Cardiac fibroblast (primary cell): ENCODE results near the gene PODN.

Experiments used
- DNase-seq, 2 donors: peaks; one replicate each; pipeline versions ENCODE4 v3.0.0 to v3.0.0-alpha.2; 2010; ENCODE audit warnings: low read depth in 2 of 2
- H3K4me3 ChIP-seq, 2 donors: replicated peaks in 1 of 2; 1 replicate in 1 of 2; 2 replicates in 1 of 2; pipeline ENCODE4 v1.5.1; 2011; ENCODE audit warnings: low read depth in 2 of 2, low read length in 2 of 2, mild to moderate bottlenecking in 2 of 2, moderate library complexity in 1 of 2
- TF ChIP-seq, protein P1 (sequence below): IDR thresholded peaks from one replicate; pipeline ENCODE4 v1.5.1; 2011; ENCODE audit warnings: low read depth, mild to moderate bottlenecking, low read length, inconsistent platforms

The PODN gene

DNA sequence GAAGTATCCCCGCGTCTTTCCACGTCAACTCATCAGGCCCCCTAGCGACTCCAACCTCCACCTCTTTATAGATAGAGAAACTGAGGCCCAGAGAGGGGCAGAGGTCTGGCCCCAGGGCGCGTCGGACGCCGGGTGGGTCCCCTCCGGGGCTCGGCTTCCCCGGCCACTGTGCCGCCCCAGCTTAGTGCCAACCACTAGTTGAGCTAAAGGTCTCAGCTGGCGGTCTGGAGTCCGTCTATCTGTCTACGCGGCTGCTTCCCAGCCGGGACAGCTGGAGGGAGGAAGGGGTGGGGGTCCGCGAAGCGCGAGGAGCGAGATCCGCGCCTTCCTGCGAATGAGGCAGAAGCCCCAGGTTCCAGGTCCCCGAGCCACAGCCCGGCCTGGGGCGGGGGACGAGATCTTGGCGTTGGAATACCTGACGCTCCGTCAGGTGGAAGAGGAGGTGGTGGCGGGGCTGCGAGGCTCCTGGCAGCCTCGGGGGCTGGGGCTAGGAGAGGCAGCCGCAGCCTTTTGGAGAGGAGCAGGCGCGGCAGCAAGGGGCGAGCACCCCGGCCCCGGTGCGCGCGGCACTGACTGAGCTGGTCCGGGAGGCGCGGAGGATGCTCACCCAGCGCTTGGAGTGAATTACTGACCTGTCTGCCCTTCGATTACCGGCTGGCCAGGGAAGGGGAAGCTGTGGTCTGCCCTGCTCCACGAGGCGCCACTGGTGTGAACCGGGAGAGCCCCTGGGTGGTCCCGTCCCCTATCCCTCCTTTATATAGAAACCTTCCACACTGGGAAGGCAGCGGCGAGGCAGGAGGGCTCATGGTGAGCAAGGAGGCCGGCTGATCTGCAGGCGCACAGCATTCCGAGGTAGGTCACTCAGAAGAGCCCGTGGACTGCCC, 937 bp downstream of the PODN start:
- no peak for DNase-seq
- TF ChIP-seq, protein P1, sequence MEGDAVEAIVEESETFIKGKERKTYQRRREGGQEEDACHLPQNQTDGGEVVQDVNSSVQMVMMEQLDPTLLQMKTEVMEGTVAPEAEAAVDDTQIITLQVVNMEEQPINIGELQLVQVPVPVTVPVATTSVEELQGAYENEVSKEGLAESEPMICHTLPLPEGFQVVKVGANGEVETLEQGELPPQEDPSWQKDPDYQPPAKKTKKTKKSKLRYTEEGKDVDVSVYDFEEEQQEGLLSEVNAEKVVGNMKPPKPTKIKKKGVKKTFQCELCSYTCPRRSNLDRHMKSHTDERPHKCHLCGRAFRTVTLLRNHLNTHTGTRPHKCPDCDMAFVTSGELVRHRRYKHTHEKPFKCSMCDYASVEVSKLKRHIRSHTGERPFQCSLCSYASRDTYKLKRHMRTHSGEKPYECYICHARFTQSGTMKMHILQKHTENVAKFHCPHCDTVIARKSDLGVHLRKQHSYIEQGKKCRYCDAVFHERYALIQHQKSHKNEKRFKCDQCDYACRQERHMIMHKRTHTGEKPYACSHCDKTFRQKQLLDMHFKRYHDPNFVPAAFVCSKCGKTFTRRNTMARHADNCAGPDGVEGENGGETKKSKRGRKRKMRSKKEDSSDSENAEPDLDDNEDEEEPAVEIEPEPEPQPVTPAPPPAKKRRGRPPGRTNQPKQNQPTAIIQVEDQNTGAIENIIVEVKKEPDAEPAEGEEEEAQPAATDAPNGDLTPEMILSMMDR, result no peak
- peak overlapping the region; percentile 59 to 78 for H3K4me3 ChIP-seq

DNA sequence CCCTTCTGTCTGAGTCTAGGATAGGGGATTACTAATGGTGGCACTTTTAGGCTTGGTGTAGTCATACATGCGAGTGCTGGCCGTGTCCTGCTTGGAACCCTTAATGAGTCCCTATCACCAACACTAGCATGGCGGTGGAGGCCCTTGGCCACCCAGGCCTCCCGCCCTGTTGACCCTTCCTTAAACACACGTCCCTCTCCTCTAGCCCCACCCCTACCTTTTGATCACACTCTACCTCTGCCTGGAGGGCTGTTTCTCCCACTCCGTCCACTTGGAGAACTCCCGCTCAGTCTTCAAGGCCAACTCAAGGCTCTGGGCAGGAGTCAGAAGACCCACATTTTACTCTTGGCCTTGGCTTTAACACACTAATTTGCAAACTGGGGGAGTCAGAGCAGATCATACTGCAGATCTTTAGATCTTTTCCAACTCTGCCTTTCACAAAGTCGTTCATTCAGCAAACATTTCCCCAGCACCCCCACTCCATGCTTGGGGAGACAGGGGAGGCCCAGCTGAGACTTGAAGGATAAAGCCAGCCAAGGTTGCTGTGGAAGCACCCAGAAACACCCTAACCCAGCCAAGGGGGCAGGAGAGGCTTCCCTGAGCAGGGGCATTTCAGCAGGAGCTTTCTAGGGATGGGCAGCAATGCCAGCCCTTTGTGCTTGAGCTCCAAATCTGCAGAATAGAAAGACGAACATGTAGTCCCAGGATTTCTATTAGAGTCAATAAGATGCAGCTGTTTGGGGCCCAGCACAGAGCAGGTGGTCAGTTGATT, 1.9 kb downstream of the PODN start:
- TF ChIP-seq, protein P1, result no peak
- no peak overlapping the region for H3K4me3 ChIP-seq
- no peak for DNase-seq

DNA sequence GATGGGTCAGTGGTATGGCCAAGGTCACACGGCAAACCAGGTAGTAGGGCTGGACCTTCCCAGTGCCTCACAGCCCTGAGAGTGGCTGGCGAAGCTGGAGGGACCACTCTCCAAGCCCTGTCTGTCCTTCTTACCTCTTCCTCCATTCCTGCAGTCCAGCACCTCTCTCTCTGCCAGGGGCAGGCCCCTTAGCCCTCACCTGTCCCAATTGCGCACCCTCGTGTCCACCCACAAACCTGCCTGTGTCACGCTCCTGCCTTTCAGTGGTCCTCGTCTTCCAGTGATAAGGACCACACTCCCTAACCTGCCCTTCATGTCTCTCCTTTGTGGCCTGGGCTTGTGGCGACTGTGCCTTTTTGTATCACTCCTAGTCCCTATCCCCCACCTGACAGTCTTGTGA, 3.4 kb downstream of the PODN start:
- no peak for DNase-seq
- TF ChIP-seq, protein P1, result no peak
- H3K4me3 ChIP-seq, result no peak overlapping the region

DNA sequence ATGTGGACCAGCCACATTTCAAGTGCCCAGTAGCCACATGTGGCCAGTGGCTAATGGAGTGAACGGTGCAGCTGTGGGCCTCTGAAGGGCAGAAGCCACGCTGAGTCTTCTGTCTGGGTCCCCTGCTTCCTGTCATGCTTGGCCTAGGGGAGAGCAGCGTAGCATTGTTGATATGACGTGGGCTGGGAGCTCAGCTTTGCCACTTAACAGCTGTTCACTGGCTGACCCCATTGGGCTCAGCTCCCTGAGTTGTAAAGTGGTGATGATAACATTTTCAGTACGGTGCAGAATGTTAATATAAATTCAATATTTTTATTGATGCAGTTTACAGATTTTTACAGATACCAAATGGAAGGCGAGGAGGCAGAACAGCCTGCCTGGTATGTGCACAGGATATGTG, 4.5 kb downstream of the PODN start:
- no peak overlapping the region for H3K4me3 ChIP-seq
- TF ChIP-seq, protein P1, result no peak
- no peak for DNase-seq

DNA sequence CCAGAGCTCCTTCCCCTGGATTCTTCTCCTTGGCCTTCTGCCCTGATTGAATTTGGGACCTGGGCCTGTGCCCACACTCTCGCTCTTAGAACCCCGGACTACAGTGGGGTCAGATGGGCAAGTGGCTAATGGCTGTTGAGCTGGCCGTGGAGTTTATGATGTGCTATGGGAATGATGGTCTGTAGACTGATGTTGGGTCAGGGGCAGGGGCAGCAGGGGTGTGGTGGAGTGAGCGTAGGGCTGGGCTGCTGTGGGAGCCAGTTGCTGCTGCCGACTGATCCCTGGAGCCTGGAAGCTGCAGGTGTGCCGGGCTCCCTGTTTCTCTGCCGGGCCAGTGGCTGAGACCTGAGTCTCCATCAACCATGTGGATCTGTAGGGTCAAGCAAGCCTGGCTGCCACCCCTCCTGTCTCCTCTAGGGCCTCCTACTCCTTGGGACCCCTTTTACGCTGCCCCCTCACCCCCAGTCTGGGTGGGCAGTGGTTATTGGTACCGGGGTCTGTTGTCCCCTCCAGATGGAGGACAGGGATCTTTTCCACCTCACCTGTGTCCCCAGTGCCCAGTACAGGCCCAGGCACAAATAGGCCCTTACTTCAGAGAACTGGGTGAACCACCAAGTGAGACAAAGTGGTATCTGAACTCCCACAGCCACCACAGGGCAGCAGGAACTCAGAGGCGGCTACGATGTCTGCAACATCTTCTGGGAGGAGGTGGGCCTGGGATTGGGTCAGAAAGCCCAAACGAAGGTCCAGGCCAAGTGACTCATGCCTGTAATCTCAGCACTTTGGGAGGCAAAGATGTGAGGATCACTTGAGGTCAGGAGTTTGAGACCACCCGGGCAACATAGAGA, 5.1 kb downstream of the PODN start:
- no peak overlapping the region for H3K4me3 ChIP-seq
- DNase-seq, result no peak
- TF ChIP-seq, protein P1, result no peak

DNA sequence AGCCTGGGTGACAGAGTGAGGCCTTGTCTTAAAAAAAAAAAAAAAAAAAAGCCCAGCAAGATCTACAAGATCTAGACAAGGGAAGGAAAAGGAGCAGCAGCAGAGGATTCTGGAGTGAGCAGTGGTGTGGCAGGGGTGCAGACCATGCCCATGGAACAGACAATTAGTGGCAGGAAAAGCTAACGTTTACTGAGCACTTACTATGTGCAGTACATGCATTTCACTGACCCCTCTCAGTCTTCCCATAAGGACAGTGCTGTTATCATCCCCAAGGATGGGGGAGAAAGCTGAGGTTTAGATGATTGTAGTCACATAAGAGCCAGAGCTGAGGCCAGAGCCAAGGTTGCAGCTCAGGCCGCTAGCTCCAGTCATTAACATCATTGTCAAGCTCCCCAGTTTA, 5.9 kb downstream of the PODN start:
- H3K4me3 ChIP-seq, result no peak overlapping the region
- DNase-seq, result no peak
- TF ChIP-seq, protein P1, result no peak
